Inflammatory macrophage (primary cell): Measurements from ENCODE around the gene CBX4.
A peak's percentile ranks its signal among the peaks of the same experiment; 100 is the strongest.
"Not testable (repeated sequence)": the region's sequence is repeated elsewhere in the genome, so short reads cannot be mapped to it uniquely, and the experiment has no call there.

Experiments
- DNase-seq, 2 donors: peaks; one replicate each; pipeline ENCODE4 v3.0.0-alpha.2; 2020 to 2022

The CBX4 gene

GRCh38 chr17:79859676-79860615, 20.7 kb upstream of the CBX4 start:
- no peak for DNase-seq

- DNase-seq = no peak
Observed at GRCh38 chr17:79857095-79857494, 17.9 kb upstream of the CBX4 start.

DNA sequence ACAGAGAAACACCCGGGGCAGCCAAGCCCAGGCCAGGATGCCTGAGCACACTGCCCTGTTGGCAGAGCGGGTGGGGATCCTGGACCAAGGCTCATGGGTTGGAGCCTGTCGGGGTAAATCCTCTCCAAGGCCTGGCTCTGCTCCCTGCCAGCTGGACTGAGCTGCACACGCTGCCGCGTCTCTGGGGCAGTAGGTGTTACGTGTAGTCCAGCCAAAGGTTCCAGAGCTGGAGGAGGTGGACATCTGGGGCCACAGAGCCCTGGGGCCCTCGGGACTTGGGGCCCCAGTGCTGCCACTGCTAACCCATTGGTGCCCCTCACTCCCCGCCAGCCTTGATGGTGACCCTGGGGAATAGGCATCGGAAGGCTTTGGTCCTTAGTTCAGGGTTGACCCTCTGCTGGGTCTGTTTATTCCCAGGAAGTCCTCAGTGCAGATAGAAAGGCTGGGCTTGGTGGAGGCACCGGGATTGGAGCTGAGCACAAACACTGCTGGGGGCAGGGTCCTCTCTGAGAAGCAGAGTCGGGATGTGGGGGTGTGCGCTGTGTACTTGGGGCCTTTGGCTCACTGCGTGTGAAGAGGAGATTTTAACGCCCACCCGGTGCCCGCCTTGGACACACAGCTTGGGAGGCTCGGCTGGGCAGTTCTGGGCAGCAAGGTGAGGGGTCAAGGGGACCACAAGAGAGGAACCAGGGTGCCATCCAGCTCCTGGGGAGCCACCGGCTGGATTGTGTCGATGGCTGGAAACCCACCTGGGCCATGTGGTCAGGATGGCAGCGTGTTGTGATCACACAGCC, 16.3 kb upstream of the CBX4 start:
- DNase-seq = no peak

GRCh38 chr17:79854080-79855060, 15.1 kb upstream of the CBX4 start:
- DNase-seq = no peak

DNA sequence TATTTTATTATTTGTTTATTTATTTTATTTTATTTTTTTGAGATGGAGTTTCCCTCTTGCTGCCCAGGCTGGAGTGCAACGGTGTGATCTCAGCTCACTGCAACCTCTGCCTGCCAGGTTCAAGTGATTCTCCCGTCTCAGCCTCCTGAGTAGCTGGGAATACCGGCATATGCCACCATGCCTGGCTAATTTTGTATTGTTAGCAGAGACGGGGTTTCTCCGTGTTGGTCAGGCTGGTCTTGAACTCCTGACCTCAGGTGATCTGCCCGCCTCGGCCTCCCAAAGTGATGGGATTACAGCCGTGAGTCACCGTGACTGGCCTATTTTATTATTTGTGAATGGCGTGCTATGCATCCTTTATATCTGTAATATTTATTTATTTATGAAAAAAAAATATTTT, 13.9 kb upstream of the CBX4 start:
- not testable (repeated sequence) for DNase-seq

DNA sequence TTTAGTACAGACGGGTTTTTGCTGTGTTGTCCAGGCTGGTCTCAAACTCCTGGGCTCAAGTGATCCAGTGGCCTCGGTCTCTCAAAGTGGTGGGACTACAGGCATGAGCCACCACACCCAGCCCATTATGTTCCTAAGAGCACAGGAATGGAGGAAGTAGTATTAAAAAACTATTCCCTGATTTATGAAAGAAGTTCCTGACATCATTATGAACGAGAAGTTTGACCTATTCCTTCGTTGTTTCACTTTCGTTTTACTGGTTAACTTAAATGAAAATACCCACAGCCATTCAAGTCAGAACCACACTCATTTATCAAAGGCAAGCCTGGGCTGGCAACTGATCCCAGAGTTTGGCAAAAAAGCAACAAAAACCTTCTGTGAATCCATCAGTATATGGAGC, 13.5 kb upstream of the CBX4 start:
- DNase-seq = peak; percentile 48 to 57

GRCh38 chr17:79851461-79851817, 12.2 kb upstream of the CBX4 start:
- no peak for DNase-seq

GRCh38 chr17:79850571-79851460, 11.6 kb upstream of the CBX4 start:
- peak in 1 of 2 donors; percentile 64 for DNase-seq

DNA sequence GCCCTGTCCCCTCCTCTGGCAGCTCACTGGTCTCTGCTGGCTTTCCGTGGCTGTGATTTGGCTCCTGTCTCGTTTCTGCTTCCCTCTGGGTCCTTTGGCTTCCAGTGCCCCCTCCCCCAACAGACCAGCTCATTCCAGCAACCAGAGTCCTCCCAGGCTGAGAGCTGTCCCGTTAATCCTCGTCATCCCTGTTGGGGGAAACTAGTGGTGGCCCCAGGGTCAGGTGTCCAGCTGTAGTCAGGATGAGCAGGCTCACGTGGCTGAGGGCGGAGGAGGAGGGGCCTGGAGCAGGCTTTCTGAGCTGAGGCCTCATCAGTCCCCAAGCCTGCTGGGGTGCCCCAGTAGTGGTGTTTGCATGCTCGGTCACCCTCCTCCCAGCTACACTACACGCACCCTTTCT, 10.7 kb upstream of the CBX4 start:
- no peak for DNase-seq

DNA sequence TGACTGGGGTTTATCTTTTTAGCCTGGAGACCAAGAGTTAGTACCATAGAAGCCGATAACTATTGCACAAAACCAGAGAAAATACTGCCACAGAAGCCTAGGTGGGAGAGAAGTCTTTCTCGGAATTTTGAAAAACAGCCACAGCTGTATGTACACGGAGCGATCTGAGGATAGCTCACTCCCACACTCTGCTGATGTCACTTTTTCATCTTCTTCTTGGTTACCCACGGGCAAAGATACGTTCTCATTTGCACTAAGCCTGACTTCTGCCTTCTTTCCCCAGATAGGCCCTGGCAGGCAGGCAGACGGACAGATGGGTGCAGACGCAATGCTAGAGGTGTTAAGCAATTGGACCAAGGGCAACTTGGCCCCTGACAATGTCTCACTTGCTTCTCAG, 9.1 kb upstream of the CBX4 start:
- no peak for DNase-seq

GRCh38 chr17:79847698-79848369, 8.6 kb upstream of the CBX4 start:
- DNase-seq = no peak

DNA sequence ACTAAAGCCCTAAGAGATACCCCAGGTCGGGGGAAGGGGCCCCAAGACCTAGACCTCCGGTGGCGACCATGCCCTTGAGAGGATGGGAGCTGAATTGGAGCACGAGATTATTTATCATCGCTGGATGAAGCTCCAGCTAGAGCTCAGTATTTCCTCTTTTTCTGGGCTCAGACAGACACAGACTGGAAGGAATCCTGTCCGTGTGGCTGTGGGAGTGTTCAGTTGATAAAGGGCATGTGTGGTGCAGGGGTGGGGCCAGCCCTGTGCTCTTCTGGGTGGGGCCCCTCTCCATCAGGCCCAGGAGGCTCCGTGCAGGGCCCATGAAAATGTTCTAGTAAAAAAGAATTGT, 6.3 kb upstream of the CBX4 start:
- DNase-seq = peak; percentile 81 to 86

DNA sequence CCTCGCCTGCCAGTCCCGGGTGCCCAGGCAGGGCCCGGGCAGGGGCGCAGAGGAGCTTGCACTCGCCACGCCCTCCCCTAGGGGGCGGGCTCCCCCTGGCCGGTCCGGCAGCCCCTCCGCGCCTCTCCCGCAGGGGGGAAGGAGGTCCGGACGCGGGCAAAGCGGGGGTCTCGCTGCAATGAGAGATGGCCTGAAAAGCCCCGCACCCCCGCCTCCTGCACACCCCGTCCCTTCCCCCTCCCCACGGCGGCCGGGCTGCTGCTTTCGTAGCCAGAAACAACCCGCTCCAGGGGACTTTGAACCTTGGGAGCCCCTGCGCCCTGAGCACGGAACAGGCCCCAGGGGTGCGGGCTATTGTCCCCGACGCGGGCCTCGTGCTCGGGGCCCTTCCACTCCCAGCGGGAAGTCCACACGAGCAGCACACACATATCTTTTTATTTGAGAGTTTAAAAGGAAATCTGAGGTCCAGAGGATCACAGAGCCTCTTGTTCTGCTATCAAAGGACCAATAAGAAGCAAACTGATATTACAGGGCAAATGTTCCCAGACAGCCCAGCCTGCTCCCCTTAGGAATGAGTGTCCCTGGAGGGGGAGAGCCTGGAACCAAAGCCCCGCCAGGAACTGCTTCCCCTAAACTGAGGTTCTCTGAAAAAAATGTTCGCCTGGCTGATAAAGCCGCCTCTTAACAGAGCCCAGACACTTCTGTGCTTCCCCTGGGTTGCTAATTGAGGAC, 5.8 kb upstream of the CBX4 start:
- no peak for DNase-seq

DNA sequence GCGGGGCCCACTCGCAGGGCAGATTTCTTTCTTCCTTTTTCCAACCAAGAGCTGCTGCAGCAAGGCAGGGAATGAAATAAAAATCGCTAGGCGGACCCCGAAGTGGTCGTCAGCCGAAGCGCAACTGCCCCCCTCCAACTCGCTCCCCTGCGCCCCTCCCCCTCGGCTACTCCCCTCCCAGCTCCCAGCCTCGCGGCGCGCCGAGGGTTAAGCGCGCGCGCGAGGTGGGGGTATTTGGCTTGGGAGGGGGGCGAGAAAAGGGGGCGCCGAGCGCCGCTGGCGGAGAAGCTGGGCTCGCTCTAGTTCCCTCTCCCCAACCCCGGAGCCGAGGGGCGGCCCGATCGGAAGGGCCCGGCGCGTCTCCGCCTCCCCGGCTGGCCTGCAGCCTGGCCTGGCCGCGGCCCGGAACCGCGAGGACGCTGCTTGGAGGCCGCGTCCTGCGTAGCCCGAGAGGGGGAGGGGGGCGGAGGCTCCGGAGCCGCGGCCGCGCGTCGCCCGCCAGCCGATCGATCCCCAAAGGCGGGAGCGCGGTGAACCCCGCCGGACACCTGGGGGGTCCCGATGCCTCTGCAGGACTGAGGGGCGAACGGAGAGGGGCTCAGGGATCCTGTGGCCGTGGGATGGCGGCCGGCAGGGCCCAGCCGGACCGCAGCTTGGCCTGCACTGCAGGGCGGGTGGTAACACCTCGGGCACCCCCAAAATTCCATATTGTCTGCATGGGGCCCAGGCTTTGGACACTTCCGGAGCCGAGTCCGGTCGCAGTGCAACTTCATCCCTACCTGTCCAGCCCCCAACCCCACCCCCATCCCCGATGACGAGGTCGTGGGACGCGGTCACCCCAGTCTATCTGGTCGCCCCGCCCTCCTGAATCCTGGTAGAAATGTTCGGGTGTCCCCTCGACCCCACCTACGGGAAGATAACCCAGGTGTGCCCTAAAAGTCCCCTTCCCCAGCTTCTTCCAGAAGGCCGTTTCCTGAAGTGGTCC, 4.9 kb upstream of the CBX4 start:
- DNase-seq = peak in 1 of 2 donors; percentile 55

GRCh38 chr17:79843474-79843815, 4.2 kb upstream of the CBX4 start:
- DNase-seq = no peak

DNA sequence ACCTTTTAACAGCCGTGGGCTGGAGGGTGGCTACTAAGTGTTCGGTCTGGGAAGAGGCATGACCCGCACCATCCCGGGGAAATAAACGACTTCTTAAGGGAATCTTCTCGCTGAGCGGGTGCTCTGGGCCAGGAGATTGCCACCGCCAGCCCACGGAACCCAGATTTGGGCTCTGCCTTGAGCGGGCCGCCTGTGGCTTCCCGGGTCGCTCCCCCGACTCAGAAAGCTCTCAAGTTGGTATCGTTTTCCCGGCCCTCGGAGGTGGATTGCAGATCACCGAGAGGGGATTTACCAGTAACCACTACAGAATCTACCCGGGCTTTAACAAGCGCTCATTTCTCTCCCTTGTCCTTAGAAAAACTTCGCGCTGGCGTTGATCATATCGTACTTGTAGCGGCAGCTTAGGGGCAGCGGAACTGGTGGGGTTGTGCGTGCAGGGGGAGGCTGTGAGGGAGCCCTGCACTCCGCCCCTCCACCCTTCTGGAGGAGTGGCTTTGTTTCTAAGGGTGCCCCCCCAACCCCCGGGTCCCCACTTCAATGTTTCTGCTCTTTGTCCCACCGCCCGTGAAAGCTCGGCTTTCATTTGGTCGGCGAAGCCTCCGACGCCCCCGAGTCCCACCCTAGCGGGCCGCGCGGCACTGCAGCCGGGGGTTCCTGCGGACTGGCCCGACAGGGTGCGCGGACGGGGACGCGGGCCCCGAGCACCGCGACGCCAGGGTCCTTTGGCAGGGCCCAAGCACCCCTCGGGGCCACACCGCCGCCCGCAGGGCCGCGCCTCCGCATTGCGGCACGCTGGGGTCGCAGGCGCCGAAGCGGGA, 3.6 kb upstream of the CBX4 start:
- no peak for DNase-seq

DNA sequence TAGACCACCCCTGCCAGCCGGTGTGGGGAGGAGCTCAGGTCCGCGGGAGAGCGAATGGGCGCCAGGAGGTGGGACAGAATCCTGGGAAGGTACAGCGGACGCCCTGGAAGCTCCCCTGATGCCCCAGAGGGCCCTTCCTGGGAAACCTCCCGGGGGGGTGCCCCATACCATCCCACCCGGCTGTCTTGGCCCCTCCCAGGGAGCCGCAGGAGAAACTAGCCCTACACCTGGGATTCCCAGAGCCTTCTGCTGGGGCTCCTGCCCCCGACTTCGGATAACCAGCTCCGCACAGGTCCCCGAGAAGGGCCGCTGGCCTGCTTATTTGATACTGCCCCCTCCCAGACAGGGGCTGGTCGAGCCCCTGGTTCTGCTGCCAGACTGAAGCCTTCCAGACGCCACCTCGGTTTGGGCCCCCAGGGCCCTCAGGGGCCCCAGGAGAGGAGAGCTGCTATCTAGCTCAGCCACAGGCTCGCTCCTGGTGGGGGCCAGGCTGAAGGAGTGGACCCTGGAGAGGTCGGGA, 3.0 kb upstream of the CBX4 start:
- no peak for DNase-seq
